K562 (cell line): ENCODE measurements around the gene SP6. TPM values are rescaled to one million over a fixed set of nuclear protein-coding genes. Genes with fewer than 3 reads are reported as not detected.

Experiments used
- BCL6 ChIP-seq: fragments of 250-450 bp; sonication (Bioruptor Pico); IDR thresholded peaks from 2 replicates; pipeline ENCODE4 v1.4.0; 2020
- CBFB ChIP-seq: sonication (generic); formaldehyde crosslinking; IDR thresholded peaks from 2 replicates; pipeline ENCODE4 v1.4.0; 2020; ENCODE audit warnings: mild to moderate bottlenecking, missing genetic modification reagents
- CCNT2 ChIP-seq: IDR thresholded peaks from 2 replicates; pipeline ENCODE4 v1.6.1; 2011; ENCODE audit warnings: borderline replicate concordance, low read depth, mild to moderate bottlenecking, moderate library complexity, mixed read lengths, low read length; ENCODE audit not compliant: insufficient read length; ENCODE audit errors: extremely low read depth
- CXXC5 ChIP-seq: fragments of 250-450 bp; sonication (Bioruptor Pico); IDR thresholded peaks from 2 replicates; pipeline ENCODE4 v1.8.0; 2022; ENCODE audit warnings: inconsistent platforms, mild to moderate bottlenecking, moderate library complexity
- HLTF ChIP-seq: fragments of 450-650 bp; IDR thresholded peaks from 2 replicates; pipeline ENCODE4 v1.6.1; 2016
- HOXB6 ChIP-seq: fragments of 250-450 bp; sonication (Bioruptor Pico); IDR thresholded peaks from 2 replicates; pipeline ENCODE4 v1.5.1; 2022; ENCODE audit warnings: mild to moderate bottlenecking, borderline replicate concordance
- JUN ChIP-seq, 2 experiments: sonication (generic) in 1 of 2; formaldehyde crosslinking in 1 of 2; IDR thresholded peaks; 2 replicates each; pipeline versions ENCODE4 v1.6.1 to v1.8.0; 2012 to 2022; ENCODE audit warnings: borderline replicate concordance in 2 of 2, mild to moderate bottlenecking in 2 of 2, improper control_type of control experiment in 1 of 2, low read depth in 1 of 2, low read length in 1 of 2, missing genetic modification reagents in 1 of 2
- MTA2 ChIP-seq: fragments of 450-650 bp; IDR thresholded peaks from 2 replicates; pipeline ENCODE4 v1.6.1; 2016; ENCODE audit warnings: low read depth
- TCF7 ChIP-seq: sonication (generic); IDR thresholded peaks from 2 replicates; pipeline ENCODE4 v1.6.1; 2016; ENCODE audit warnings: antibody characterized with exemption, borderline replicate concordance
- XRCC3 ChIP-seq: fragments of 450-650 bp; IDR thresholded peaks from 2 replicates; pipeline ENCODE4 v1.6.1; 2017; ENCODE audit warnings: mild to moderate bottlenecking, moderate library complexity
- ZEB2 ChIP-seq: fragments of 450-650 bp; IDR thresholded peaks from 2 replicates; pipeline ENCODE4 v1.6.1; 2016
- ZKSCAN3 ChIP-seq: fragments of 250-450 bp; sonication (Bioruptor Pico); IDR thresholded peaks from 2 replicates; pipeline ENCODE4 v1.4.0; 2020
- ZNF12 ChIP-seq: sonication (generic); formaldehyde crosslinking; IDR thresholded peaks from 2 replicates; pipeline ENCODE4 v1.4.0; 2020; ENCODE audit warnings: mild to moderate bottlenecking, missing genetic modification reagents
- ZNF551 ChIP-seq: fragments of 250-450 bp; sonication (Bioruptor Pico); IDR thresholded peaks from 2 replicates; pipeline ENCODE4 v1.5.0; 2021; ENCODE audit warnings: mild to moderate bottlenecking, moderate library complexity
- polyA plus RNA-seq, 8 experiments: library from polyadenylated mRNA; depleted of rRNA in 4 of 8; stranded (reverse) in 5 of 8; unstranded in 3 of 8; fragments of >200 nt; fragmentation: Nextera tagmentation in 2 of 8; fragmentation: Illumina TruSeq in 1 of 8; extraction: Ambion mirVana in 2 of 8; extraction: Trizol in 1 of 8; gene quantifications; 2 replicates each; pipeline versions ENCODE4 v1.2.1 to v1.2.3, GENCODE V29; 2011 to 2014; ENCODE audit warnings: inconsistent platforms in 1 of 8, missing spikeins in 1 of 8
- total RNA-seq, 7 experiments: library from RNA; depleted of rRNA in 6 of 7; stranded (reverse); fragments of >200 nt in 6 of 7; fragmentation: Illumina TruSeq in 2 of 7; extraction: Trizol in 2 of 7; gene quantifications; 2 replicates each; pipeline versions ENCODE4 v1.2.1 to v1.2.3, GENCODE V29; 2011 to 2021; ENCODE audit warnings: low replicate concordance in 1 of 7
- TF ChIP-seq, protein P1 (sequence below): fragments of 250-450 bp; sonication (Bioruptor Pico); IDR thresholded peaks from 2 replicates; pipeline ENCODE4 v1.5.0; 2020; ENCODE audit warnings: mild to moderate bottlenecking
- TF ChIP-seq, protein P2 (sequence below), 2 experiments: fragments of 450-650 bp in 1 of 2; sonication (generic) in 1 of 2; formaldehyde crosslinking in 1 of 2; IDR thresholded peaks in 1 of 2; conservative IDR thresholded peaks in 1 of 2; 2 replicates each; pipeline versions ENCODE4 v1.6.1 to v1.8.1; 2016 to 2023; ENCODE audit warnings: mild to moderate bottlenecking in 2 of 2, moderate library complexity in 2 of 2, inconsistent platforms in 1 of 2, missing genetic modification reagents in 1 of 2
- TF ChIP-seq, protein P3 (sequence below): fragments of 450-650 bp; formaldehyde crosslinking; IDR thresholded peaks from 2 replicates; pipeline ENCODE4 v1.4.0; 2020; ENCODE audit warnings: mild to moderate bottlenecking, moderate library complexity
- TF ChIP-seq, protein P4 (sequence below): fragments of 450-650 bp; IDR thresholded peaks from 2 replicates; pipeline ENCODE4 v1.6.1; 2016; ENCODE audit warnings: low read depth, mild to moderate bottlenecking, moderate library complexity
- TF ChIP-seq, protein P5 (sequence below): sonication (generic); formaldehyde crosslinking; IDR thresholded peaks from 2 replicates; pipeline ENCODE4 v1.8.0; 2022; ENCODE audit warnings: mild to moderate bottlenecking, missing genetic modification reagents, borderline replicate concordance
- TF ChIP-seq, protein P6 (sequence below): sonication (generic); formaldehyde crosslinking; IDR thresholded peaks from 2 replicates; pipeline ENCODE4 v1.9.0; 2022; ENCODE audit warnings: mild to moderate bottlenecking, missing genetic modification reagents

SP6 gene
- total and polyA plus RNA-seq, 9 of the 15 experiments (the other 6 are each of a cell fraction or from before 2014, with no cell fraction given): 0.11 to 7.9 (median 2.2) TPM

DNA sequence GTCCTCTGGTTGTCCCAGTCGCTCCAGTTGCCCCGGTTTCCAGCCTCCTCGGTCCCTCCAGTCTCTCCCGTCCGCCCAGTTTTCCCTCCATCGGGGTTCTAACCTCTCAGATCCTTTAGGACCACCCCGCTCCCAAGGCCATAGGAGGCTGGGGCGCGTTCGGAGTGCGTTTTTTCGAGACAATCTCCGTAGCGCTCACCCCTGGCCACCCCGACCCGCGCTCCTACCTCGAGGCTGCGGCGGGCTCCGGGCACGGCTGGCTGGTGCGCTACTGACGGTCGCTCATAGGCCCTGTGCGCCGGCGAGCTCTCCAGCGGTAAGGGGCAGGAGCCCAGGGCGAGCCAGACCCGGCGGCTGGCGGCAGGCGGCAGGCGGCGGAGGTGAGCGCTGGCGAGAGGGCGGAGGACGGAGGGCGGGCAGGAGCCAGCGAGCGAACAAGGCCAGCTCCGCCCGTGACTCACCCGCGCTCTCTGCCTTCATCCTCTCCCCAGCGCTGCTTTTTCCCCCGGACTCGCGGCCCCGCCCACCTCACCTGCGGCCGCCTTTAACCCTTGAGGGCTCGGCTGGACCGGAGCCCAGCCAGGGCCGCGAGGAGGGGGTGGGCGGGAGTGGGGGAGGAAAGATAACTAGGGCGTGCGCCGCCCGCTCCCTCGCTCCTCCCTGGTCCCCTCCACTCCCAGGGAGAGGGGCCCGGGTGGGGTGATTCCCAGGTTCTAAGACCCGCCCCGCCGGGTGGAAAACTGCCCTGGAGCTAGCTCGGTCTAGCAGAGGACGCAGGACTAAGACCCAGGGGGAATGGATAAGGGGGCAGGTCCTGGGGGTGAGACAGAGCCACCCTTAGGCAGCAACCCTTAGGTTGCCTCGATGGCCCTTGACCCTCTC lies at the start of gene SP6 (continued):
- TF ChIP-seq, protein P1, sequence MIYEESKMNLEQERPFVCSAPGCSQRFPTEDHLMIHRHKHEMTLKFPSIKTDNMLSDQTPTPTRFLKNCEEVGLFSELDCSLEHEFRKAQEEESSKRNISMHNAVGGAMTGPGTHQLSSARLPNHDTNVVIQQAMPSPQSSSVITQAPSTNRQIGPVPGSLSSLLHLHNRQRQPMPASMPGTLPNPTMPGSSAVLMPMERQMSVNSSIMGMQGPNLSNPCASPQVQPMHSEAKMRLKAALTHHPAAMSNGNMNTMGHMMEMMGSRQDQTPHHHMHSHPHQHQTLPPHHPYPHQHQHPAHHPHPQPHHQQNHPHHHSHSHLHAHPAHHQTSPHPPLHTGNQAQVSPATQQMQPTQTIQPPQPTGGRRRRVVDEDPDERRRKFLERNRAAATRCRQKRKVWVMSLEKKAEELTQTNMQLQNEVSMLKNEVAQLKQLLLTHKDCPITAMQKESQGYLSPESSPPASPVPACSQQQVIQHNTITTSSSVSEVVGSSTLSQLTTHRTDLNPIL: no peak
- TF ChIP-seq HOXB6 (CRISPR knock-in tag) (no peak), CCNT2 (peak; percentile 77), MTA2 (no peak), HLTF (no peak), BCL6 (CRISPR knock-in tag) (no peak), CXXC5 (CRISPR knock-in tag) (peak; percentile 71), ZKSCAN3 (CRISPR knock-in tag) (no peak), JUN (IDR thresholded peaks at IDR 0.05; ENCODE audit: borderline replicate concordance, low read depth, low read length) (peak; percentile 61), JUN (CRISPR knock-in tag; IDR thresholded peaks at IDR 0.05; ENCODE audit: borderline replicate concordance) (no peak), ZNF12 (CRISPR knock-in tag) (no peak), TCF7 (no peak), XRCC3 (no peak), CBFB (no peak), ZEB2 (peak; percentile 76; the same call in 1 of the 2 replicates), ZNF551 (CRISPR knock-in tag) (no peak)
- TF ChIP-seq, protein P2, sequence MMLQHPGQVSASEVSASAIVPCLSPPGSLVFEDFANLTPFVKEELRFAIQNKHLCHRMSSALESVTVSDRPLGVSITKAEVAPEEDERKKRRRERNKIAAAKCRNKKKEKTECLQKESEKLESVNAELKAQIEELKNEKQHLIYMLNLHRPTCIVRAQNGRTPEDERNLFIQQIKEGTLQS (IDR thresholded peaks at IDR 0.05): peak; percentile 53
- TF ChIP-seq, protein P2 (CRISPR knock-in tag; conservative IDR thresholded peaks at IDR 0.05): no peak
- TF ChIP-seq, protein P3, sequence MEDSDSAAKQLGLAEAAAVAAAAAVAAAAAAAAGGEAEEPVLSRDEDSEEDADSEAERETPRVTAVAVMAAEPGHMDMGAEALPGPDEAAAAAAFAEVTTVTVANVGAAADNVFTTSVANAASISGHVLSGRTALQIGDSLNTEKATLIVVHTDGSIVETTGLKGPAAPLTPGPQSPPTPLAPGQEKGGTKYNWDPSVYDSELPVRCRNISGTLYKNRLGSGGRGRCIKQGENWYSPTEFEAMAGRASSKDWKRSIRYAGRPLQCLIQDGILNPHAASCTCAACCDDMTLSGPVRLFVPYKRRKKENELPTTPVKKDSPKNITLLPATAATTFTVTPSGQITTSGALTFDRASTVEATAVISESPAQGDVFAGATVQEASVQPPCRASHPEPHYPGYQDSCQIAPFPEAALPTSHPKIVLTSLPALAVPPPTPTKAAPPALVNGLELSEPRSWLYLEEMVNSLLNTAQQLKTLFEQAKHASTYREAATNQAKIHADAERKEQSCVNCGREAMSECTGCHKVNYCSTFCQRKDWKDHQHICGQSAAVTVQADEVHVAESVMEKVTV (CRISPR knock-in tag): no peak
- TF ChIP-seq, protein P4, sequence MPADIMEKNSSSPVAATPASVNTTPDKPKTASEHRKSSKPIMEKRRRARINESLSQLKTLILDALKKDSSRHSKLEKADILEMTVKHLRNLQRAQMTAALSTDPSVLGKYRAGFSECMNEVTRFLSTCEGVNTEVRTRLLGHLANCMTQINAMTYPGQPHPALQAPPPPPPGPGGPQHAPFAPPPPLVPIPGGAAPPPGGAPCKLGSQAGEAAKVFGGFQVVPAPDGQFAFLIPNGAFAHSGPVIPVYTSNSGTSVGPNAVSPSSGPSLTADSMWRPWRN: no peak
- TF ChIP-seq, protein P5, sequence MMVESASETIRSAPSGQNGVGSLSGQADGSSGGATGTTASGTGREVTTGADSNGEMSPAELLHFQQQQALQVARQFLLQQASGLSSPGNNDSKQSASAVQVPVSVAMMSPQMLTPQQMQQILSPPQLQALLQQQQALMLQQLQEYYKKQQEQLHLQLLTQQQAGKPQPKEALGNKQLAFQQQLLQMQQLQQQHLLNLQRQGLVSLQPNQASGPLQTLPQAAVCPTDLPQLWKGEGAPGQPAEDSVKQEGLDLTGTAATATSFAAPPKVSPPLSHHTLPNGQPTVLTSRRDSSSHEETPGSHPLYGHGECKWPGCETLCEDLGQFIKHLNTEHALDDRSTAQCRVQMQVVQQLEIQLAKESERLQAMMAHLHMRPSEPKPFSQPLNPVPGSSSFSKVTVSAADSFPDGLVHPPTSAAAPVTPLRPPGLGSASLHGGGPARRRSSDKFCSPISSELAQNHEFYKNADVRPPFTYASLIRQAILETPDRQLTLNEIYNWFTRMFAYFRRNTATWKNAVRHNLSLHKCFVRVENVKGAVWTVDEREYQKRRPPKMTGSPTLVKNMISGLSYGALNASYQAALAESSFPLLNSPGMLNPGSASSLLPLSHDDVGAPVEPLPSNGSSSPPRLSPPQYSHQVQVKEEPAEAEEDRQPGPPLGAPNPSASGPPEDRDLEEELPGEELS (CRISPR knock-in tag): 0 out of 2 replicates have a peak, but pooled peaks have one; percentile 12
- TF ChIP-seq, protein P6, sequence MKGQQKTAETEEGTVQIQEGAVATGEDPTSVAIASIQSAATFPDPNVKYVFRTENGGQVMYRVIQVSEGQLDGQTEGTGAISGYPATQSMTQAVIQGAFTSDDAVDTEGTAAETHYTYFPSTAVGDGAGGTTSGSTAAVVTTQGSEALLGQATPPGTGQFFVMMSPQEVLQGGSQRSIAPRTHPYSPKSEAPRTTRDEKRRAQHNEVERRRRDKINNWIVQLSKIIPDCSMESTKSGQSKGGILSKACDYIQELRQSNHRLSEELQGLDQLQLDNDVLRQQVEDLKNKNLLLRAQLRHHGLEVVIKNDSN (CRISPR knock-in tag): no peak
